HG03108 (cell line): ENCODE measurements around the gene SUPT7L.

Experiments
- ATAC-seq: cut with Tn5 transposase; IDR thresholded peaks from one replicate; pipeline ENCODE4 v1.9.1; 2021; ENCODE audit warnings: moderate library complexity; ENCODE audit not compliant: unreplicated experiment

Gene SUPT7L

GRCh38 chr2:27663285-27664153 is at the start of gene SUPT7L, which contains the start of gene SLC4A1AP:
TSS of gene SUPT7L (minus strand) at chr2:27663614. CDS start at chr2:27662192, 1,422 bp downstream.
TSS of gene SLC4A1AP (plus strand) at chr2:27663889. CDS start at chr2:27663915, 26 bp downstream.
- peak; percentile 75 for ATAC-seq

GRCh38 chr2:27713201-27713600 is 49.8 kb upstream of the SUPT7L start:
- ATAC-seq: no peak

GRCh38 chr2:27712522-27712921 is 49.1 kb upstream of the SUPT7L start:
- ATAC-seq: no peak

- ATAC-seq: no peak
Measured at GRCh38 chr2:27711804-27712203, 48.4 kb upstream of the SUPT7L start.

GRCh38 chr2:27710640-27711430 is 47.4 kb upstream of the SUPT7L start:
- ATAC-seq: no peak

- ATAC-seq: no peak
Measured at GRCh38 chr2:27709960-27710575, 46.7 kb upstream of the SUPT7L start.

- ATAC-seq: no peak
Measured at GRCh38 chr2:27709326-27709725, 45.9 kb upstream of the SUPT7L start.

GRCh38 chr2:27708666-27709065 is 45.3 kb upstream of the SUPT7L start:
- no peak for ATAC-seq

GRCh38 chr2:27708257-27708654 is 44.8 kb upstream of the SUPT7L start:
- no peak for ATAC-seq

GRCh38 chr2:27707462-27708256 is 44.2 kb upstream of the SUPT7L start:
- ATAC-seq: no peak

- no peak for ATAC-seq
Measured at GRCh38 chr2:27705851-27706622, 42.6 kb upstream of the SUPT7L start.

GRCh38 chr2:27704342-27704876 is 41.0 kb upstream of the SUPT7L start:
- ATAC-seq: no peak

- ATAC-seq: peak; percentile 59
Measured at GRCh38 chr2:27703638-27704341, 40.4 kb upstream of the SUPT7L start.

GRCh38 chr2:27702302-27702701 is 38.9 kb upstream of the SUPT7L start:
- ATAC-seq: no peak

GRCh38 chr2:27701676-27702075 is 38.3 kb upstream of the SUPT7L start:
- ATAC-seq: no peak

GRCh38 chr2:27697660-27698059 is 34.2 kb upstream of the SUPT7L start:
- ATAC-seq: no peak

- no peak for ATAC-seq
Measured at GRCh38 chr2:27690052-27690451, 26.6 kb upstream of the SUPT7L start.

- no peak for ATAC-seq
Measured at GRCh38 chr2:27689424-27689823, 26.0 kb upstream of the SUPT7L start.

- no peak for ATAC-seq
Measured at GRCh38 chr2:27687232-27687631, 23.8 kb upstream of the SUPT7L start.
